ENCODE measurements around the gene MNDA.

The MNDA gene

DNA sequence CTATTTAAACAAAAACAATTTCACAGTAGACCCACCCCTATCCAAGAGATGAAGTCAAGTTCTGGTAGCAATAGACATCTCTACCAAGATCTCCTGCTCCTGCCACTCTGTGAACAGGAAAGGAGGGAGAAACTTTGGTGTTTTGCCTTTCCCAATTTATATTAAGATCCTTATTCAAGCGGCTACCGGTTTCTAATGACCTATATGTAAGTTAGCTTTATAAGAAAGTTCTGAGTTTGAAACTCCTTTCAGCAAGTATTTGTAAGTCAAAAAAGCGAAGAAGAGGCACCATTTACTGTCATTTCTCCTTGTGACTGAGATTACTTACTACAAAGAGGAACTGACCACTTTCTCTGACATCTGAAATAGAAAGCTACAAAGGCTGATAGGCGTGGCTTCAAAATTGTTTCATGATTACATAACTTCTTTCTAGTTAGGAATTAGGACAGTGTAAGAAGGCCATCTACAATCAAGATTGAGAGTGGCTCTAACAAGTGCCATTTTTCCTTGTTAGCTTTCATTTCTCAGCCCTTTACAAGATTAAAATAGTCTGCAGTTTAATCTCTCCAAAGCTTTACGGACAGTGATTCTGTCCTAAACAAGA, at the start of gene MNDA:
MNDA (plus strand) TSS at position 448 of the 604 bp plus-strand sequence. CDS start 10,803 bp downstream, outside the sequence.
- no peak for DNase-seq

DNA sequence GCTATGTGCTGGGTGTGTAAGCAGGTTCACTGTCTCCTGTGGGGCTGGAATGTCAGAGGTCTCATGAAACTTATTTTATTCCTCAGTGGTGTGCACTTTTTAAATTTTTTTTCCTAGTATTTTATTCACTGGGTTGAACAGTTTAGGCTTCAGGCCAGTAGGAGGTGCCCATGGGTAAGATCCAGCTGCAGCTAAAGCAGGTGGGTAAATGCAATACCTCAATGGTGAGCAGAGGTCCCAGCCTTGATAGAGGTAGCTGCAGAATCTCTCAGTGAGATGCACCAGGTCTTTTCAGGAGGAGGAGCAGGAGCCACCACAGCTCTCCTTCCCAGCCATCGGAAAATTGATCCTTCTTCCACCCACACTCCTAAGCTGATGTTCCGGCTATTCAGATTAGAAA, 37.5 kb upstream of the MNDA start:
- no peak for DNase-seq

DNA sequence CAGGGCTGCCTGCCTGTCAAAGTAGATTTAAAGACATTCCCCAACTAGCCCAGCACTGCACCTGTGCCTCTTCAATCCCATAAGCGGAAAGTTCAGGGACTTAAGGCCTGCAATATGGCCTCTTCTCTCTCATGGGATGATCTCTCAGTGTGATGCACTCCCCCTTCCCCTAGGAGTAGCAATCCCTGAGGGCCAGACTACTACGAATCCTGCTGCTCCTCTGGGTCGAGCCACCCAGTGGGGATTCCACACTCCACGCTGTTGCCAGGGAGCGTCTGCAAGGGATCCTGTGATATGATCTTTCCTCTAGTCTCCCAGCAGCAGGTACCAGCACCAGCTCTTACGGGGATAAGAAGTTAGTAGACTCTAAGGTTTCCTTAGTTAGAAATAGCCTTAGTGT, 36.9 kb upstream of the MNDA start:
- no peak for DNase-seq

DNA sequence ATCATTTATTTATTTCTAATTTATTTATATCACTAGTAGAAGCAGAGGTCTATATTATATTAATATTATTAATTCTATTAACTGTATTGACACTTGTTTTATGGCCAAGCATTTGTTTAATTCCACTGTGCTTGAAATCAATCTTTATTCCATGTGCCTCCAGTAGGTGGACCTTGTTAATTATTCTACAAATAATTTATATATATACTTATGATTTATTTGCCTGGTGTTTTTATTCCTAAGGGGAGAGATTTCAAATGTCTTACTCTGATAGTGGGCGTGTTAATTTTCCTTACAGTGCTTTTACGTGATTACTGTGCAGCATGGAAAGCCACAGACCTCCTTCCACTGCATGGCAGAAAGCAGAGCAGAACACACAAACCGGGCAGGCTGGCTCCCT, 32.6 kb upstream of the MNDA start:
- no peak for DNase-seq

DNA sequence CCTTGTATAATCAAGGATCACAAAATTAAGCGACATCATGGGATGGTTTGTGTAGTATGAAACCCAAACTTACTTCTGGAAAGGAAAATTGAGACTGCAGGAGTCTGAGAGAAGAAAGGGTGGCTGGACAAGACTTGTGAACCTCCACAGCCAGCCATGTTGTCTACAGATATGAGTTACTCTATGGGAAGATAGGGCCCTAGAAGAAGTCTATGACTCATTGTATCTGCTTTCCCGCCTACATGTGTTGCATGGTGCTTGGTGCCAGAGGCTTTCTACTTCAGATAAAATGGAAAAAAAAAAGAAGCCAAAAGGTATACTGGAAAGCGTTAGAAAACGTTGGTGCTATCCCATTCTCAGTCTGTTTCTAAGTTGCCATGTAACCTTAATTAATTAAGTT, 31.5 kb upstream of the MNDA start:
- no peak for DNase-seq

DNA sequence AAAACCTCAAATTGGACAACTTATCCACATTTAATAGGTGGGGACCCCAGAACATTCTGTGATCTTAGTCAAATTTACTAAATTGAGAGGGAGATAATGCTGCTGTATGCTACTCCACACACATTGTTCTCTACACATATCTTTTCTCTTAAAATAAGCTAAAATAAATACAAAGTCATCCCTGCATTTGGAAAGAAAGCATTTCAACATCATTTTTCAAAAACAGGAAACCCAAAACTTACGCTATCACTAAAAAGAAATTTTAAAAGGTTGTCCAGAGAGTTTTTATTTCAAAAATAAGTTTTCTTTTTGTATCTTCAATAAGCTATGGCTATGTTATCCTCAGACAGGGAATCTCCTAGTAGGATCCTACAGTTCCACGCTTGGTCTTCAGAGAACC, 30.6 kb upstream of the MNDA start:
- DNase-seq: no peak

DNA sequence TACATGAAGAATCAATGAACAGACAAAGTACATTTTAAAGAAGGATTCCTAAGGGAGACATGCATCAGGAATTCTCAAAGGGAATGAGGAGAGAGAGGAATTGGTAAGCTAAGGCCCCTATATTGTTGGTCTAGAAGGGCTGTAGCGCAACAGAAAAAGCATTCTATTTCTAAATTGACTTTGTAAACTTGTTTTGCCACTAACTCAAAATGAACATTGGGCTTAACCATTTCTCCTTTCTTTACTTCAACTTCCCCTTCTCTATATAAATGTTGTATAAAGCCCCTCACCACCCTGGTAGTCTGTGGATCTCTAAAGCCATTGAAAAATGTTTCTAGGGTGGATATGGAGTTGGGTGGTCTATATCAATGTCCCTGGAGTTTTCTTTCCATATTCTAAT, 29.8 kb upstream of the MNDA start:
- DNase-seq: no peak

DNA sequence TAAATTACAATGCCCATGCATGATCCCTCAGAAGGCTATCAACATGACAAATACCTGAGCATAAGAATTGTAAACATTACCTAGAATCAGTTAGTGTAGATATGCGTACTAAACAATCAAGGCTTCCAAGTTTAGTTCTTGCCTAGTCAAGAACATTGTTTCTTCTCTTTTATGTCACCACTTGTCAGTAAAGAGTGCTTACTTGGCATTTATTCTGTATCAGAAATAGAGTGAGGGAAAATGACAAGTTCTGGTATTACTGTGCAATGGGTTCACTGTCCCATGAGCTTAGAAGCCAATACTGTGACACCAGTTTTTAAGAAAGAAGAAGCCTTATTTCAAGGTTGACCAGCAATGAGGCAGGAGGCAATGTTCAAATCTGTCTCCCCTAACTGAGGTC, 27.5 kb upstream of the MNDA start:
- no peak for DNase-seq

DNA sequence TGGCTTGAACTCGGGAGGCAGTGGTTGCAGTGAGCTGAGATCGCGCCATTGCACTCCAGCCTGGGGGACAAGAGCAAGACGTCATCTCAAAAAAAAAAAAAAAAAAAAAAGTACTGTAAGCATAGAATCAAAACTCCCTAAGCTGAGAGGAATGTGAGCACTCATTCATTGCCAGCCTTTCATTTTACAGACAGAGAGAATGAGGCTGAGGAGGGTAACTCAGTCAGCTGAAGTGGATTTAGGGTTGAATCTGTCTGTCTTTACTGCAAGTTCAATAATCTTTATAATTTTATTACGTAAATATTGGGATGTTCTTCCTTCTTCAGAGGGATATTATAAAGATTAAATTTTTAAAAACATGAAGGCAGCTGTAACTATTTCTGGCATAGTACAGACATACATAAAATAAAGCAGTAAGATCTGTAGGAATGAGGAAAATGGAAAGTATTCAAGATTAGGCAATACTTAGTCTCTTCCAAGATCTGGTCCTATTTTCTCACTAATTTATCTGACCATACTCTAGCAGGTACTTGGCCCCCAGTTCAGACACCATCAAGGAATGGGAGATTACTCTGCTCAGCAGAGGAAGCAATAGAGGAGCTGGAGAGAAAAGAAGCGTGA, 24.1 kb upstream of the MNDA start:
- DNase-seq: no peak

DNA sequence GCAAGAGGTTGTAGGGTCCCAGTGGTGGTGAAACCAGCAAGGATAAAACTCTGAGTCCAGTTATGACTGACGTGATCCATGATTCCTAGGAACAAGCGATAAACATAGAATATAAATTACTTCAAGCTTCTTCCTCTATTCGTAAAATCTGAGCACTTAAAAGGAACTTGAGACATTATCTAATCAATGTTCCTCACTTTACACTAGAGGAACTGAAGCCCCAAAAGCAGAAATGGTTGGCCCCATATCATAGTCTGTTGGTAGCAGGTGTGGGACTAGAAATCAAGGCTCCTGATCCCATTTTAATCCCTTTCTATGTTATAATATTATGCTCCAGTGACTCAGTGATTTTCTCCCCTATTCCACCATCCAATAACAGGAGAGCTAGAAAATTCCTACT, 21.9 kb upstream of the MNDA start:
- no peak for DNase-seq

DNA sequence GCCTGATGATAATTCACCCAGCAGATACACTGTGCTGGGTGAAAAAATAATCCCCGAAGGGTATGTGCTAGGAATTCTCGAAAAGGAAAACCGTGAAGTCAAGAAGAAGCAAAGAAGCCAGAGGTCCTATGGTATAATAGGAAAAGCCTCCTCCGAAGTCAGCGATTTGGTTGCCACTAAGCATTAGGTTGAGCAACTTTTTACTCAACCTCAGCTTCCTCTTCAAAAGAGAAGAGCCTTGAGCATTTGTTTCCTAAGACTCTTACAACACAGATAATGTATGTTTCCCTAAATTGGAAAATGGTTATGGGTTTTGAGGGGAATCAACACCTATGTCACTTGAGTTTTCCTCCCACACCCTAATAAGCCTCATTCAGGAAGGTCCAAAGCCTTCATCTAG, 21.3 kb upstream of the MNDA start:
- no peak for DNase-seq

DNA sequence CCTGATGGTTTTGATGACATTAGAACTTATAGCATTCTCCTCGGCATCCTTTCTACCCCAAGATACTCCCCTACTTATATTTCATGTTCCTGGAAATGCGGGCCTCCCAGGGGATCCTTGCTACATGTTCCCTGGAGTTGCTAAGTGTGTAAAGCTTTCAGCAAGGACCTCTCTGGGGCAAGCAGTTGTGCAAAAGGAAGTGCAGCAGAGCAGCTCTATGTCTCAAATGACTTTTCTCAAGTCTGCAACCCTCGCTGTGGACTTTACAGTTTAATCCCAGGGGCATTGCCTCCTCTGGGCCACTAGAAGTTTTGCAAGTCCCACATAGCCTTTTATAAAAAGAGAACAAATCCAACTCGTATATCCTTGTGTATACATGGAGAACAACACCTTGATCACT, 20.8 kb upstream of the MNDA start:
- DNase-seq: no peak

DNA sequence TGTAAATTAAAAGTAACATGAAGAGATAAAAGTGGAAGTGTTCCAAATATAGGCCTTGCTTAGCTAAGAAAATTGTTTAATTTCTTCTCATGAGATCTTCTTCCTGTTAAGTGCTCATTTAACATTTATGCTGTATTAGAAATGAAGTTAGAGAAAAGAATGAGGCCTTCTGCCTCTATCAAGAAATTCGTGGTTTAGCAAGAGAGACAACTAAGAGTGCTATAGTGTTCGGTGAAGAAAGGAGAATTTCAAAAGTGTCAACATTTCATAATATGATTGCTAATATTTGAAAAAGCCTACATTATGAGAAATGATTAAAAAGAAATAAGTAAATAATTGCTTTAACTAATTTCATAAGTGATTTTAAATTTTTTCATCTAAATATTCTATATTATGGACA, 18.8 kb upstream of the MNDA start:
- DNase-seq: no peak

DNA sequence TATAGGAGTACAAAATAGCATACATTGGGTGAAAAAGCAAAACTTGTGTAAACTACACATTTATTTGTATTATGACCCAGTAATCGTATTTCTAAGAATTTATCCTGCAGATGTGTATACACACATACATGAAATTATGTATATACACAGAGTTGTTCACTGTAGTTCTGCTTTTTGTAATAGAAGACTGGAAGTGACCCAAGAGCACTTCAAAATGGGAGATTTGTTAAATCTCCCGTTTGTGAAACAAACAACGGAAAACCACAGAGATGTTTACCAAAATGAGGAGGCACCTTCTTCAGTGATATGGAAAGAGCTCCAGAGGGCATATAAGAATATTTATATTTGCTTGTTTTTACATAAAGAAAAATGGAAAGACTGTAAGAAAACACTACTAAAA, 18.0 kb upstream of the MNDA start:
- no peak for DNase-seq

DNA sequence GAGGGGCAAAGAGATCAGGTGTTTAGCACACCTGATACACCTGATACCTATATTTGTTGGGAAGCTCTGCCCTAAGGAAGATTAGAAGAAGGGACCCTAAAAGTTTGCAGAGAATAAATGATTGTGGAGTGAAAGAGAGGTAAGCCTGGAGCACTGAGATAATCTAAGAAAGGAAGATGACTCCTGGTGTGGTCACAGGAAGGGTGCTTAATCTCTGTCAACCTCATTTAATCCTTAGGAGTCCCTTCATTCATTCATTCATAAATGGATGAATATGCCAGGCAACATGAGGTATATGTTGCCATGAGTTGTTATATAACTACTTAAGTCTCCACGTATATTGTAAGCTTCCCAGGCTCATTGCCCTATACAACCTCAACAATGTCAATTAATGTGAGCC, 16.2 kb upstream of the MNDA start:
- no peak for DNase-seq

DNA sequence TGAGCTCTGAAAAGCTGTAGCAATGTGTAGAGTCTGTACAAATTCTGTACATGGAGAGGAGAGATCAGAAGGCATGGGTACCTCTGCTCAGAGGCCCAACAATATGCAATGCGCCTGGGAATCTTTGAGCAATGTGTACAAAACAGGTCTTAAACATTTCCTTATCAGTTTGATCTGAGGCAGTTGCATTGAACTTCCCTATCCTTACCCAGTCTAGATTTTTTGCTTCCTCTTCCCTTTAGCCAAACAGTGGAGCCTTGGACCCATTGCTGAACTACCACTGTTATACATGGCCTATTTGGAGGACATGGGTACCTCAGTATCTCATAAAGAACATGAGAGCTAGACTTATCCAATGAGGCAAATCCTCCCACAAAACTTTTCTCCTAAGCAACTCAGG, 12.6 kb upstream of the MNDA start:
- no peak for DNase-seq

DNA sequence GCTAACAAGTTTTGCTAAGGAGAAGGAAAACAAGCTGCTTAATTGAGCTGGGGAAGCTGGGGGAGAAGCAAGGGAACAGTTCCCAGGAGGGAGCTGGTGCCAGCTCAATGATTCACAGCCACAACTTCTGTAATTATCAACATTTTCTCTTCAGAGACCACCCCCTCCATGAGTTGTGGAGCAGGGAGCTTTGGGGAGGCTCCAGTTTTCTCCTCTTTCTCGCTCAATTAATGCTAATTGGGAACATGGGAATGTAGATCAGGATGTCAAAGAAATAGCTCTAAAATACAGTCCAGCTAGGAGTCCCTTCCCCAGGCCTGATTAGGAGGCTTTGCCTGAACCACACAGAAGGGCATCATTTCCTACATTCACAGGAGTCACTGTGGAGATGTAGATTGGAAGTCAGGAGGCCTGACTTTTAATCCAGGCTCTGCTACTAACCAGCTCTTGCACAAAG, 12.1 kb upstream of the MNDA start:
- DNase-seq: no peak

DNA sequence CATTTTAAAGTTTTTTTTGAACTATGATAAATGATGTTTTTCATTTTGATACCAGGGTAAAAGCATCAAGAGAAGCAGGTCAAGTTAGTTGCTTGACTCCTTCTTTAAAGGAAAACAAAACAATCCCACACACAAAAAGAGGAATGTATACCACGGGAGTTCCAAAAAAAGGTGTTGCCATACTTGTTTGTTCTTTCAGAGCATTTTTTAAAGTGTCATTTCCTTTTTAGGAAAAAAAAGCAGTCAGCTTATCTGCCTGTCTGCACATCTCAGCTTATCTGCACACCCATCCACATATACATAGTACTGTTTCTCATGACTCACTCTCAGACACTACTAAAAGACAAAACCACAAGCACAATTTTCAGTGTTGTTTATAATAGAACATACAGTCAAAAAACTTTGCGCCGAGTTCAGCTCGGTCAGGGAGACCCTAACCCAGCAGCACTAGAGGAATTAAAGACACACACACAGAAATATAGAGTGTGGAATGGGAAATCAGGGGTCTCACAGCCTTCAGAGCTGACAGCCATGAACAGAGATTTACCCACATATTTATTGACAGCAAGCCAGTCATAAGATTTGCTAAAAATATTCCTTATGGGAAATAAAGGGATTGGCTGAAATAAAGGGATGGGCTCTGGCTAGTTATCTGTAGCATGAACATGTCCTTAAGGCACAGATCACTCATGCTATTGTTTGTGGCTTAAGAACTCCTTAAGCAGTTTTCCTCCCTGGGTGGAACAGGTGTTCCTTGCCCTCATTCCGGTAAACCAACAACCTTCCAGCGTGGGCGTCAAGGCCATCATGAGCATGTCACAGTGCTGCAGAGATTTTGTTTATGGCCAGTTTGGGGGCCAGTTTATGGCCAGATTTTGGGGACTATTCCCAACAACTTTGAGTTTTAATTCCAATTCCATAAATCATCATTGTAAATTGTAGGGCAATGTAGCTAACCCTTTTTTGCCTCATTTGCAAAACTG, 11.4 kb upstream of the MNDA start:
- DNase-seq: no peak

DNA sequence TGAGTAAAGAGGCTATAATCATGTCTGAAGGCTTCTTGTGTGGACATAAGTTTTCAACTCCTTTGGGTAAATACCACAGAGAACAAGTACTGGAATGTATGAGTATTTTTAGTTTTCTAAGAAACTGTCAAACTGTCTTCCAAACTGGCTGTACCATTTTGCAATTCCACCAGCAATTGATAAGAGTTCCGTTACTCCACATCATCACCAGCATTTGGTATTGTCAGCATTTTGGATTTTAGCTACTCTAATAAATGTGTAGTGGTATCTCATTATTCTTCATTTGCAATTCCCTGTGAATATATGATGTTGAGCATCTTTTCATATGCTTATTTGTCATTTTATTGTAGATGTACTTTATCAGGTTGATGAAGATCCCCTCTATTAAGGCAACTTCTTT, 9.4 kb upstream of the MNDA start:
- DNase-seq: no peak

DNA sequence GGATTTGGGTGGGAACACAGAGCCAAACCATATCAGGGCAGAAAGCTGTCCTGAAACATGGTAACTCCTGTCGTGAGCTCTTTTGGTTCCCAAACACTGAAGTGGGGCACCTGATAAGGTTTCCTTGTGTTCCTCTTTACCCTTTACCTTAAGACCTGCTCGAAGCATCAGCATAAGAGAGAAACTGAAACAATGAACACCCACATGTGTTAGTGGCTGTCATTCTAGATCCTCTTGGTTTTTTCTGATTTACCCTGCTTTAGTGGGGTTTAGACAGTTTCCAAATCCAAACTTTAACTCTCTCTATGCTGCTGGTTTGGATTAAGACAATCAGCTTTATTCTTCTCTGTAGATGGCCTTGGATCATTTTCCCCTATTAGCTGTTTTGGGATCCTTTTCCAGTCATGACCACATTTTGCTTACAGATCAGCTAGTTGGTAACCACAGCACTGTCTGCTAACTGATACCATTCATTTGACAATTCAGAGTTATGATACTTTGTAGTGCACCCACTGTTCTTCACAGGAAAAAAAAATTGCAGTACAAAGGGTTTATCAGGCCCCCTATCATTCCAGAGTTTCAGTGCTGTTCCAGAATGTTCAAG, 975 bp upstream of the MNDA start:
- no peak for DNase-seq

DNA sequence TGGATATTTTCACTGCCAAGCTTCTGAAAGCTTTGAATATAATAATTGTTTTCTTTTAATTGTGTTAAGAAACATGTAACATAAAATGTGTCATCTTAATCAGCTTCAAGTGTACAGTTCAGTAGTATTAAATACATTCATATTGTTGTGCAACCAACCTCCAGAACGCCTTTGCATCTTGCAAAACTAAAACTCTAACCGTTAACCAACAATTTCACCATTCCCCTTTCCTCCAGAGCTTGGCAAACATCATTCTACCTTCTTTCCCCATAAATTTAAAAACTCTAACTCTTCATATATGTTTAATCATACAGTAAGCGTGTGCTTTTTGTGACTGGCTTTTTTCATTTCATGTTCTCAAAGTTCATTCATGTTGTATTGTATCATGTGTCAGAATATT, 2.1 kb downstream of the MNDA start:
- no peak for DNase-seq

DNA sequence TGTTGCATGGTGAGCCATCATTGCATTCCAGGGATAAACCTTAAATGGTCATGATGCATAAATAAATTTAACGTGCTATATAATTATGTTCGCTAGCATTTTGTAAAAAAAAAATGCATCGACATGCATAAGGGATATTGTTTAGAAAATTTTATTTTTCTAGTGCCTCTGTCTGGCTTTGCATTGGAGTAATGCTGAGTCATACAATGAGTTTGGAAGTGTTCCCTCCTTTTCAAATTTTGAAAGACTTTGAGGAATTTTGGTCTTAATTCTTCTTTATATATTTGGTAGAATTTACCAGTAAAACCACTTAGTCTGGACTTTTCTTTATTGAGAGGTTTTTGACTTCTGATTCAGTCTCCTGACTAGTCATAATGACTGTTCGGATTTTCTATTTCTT, 4.9 kb downstream of the MNDA start:
- no peak for DNase-seq

DNA sequence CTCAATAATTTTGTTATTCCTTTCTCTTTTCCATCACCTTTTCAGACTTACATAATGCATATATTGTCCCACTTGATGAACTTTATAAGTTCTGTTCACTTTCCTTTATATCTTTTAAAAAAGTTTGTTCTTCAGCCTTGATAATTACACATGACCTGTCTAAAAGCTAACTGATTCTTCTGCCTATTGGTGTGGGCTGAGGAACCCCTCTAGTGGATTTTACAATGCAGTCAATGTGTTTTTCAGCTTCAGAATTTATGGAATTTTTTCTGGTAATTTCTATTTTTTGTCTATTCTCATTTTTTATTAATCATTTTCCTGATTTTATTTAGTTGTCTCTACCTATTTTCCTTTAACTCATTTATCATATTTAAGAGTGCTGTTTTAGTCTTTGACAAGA, 7.5 kb downstream of the MNDA start:
- DNase-seq: no peak

DNA sequence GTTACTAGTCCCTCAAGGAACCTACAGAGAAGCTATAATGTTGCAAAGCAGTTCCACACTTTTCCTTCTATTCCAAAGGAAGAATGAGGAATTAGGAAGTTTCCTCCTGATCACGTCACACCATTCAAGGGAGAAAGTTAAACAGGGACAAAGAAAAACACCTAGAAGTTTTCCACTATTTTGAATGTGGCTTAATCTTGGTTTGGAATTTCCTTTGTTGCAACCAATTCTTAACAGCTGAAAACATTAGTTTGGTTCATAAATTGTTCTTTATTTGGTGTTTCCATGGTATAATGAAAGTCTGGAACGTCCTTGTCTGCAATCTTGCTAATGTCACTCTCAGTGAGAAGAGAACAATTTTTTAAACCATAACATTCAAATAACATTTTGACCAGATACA, 8.4 kb downstream of the MNDA start:
- DNase-seq: no peak
